ENCODE data around the gene STX18.

The STX18 gene

GRCh38 chr4:4386296-4386735 is 155.5 kb downstream of the STX18 start:
- peak overlapping the region; percentile 49 for H3K4me3 ChIP-seq (ENCODE audit: low read depth, low read length)
- TF ChIP-seq CTCF (IDR thresholded peaks at IDR 0.05; ENCODE audit: low read depth, low read length, missing control alignments), result no peak
- no peak for DNase-seq (ENCODE audit: low read depth)

DNA sequence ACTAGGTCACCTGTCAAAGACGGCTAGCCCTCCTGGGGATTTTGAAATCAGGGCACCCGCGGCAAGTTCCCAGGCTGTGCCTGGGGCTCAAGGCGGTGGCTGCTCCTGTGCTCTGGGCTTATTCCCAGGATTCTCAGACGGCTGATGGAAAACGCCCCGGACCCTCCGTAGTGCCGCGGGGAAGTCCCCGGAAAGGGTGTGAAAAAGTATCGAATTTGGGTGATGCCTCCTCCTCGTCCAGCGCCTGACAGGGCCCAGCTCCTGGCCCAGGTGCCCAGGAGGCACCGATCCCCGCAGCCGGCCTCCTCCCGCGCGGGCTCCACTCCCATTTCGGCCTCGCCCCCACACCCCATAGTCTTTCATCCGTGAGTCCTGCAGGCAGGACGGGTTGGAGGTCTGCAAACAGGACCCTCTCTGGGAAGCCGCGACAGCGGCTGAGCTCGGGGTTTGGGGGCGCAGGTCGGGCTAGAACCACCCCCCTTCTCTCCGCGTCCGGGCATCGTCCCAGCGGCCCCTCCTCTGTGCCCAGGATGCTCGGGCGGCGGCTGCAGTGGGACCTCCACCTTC is 156.0 kb downstream of the STX18 start:
- no peak for TF ChIP-seq CTCF (IDR thresholded peaks at IDR 0.05; ENCODE audit: low read depth, low read length, missing control alignments)
- peak overlapping the region; percentile 49 for H3K4me3 ChIP-seq (ENCODE audit: low read depth, low read length)
- DNase-seq (ENCODE audit: low read depth), result no peak

DNA sequence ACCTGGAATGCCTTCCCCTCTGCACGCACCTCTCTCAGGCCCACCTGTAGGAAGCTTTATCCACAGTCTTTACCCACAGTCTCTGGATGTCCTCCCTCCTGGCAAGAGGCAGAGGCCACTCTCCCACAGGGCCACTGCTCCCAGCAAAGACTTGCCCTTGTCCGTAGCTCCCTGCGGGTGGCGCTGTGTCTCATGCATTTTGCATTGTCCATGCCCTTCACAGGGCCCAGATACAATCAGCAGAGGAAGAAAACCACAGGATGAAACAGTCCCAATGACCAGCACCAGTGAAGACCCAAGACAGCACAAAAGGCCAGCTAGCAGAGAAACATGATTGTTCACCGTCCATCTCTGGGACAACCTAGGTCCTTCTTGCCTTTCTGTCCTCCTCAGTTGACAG is 157.0 kb downstream of the STX18 start:
- no peak overlapping the region for H3K4me3 ChIP-seq (ENCODE audit: low read depth, low read length)
- DNase-seq (ENCODE audit: low read depth), result no peak
- TF ChIP-seq CTCF (IDR thresholded peaks at IDR 0.05; ENCODE audit: low read depth, low read length, missing control alignments), result peak; percentile 51

GRCh38 chr4:4383085-4383484 is 158.8 kb downstream of the STX18 start:
- H3K4me3 ChIP-seq (ENCODE audit: low read depth, low read length), result no peak overlapping the region
- TF ChIP-seq CTCF (IDR thresholded peaks at IDR 0.05; ENCODE audit: low read depth, low read length, missing control alignments), result no peak
- no peak for DNase-seq (ENCODE audit: low read depth)

GRCh38 chr4:4379540-4380087 is 162.2 kb downstream of the STX18 start:
- TF ChIP-seq CTCF (IDR thresholded peaks at IDR 0.05; ENCODE audit: low read depth, low read length, missing control alignments), result no peak
- no peak overlapping the region for H3K4me3 ChIP-seq (ENCODE audit: low read depth, low read length)
- no peak for DNase-seq (ENCODE audit: low read depth)

- no peak overlapping the region for H3K4me3 ChIP-seq (ENCODE audit: low read depth, low read length)
- TF ChIP-seq CTCF (IDR thresholded peaks at IDR 0.05; ENCODE audit: low read depth, low read length, missing control alignments), result no peak
- no peak for DNase-seq (ENCODE audit: low read depth)
Observed at GRCh38 chr4:4377732-4378460, 164.0 kb downstream of the STX18 start.
